ENCODE data around the gene ITLN1. TPM values are rescaled to one million over a fixed set of nuclear protein-coding genes. Genes with fewer than 3 reads are reported as not detected.
"Not testable (repeated sequence)": the region's sequence is repeated elsewhere in the genome, so short reads cannot be mapped to it uniquely, and the experiment has no call there.

Gene ITLN1
- total RNA-seq: 0.48 TPM
- long read RNA-seq: 0 reads

GRCh38 chr1:160885042-160885441 is at the start of gene ITLN1:
ITLN1 (minus strand) TSS chr1:160885180; CDS start chr1:160884877, 303 bp downstream.
- DNase-seq (ENCODE audit: low spot score): no peak

GRCh38 chr1:160933305-160933704 is 48.3 kb upstream of the ITLN1 start:
- peak; percentile 81 for DNase-seq (ENCODE audit: low spot score)

GRCh38 chr1:160925652-160926244 is 40.8 kb upstream of the ITLN1 start:
- no peak for DNase-seq (ENCODE audit: low spot score)

GRCh38 chr1:160924791-160925651 is 40.0 kb upstream of the ITLN1 start:
- no peak for DNase-seq (ENCODE audit: low spot score)

GRCh38 chr1:160916666-160917065 is 31.7 kb upstream of the ITLN1 start:
- no peak for DNase-seq (ENCODE audit: low spot score)

GRCh38 chr1:160913229-160913628 is 28.2 kb upstream of the ITLN1 start:
- not testable (repeated sequence) for DNase-seq (ENCODE audit: low spot score)

GRCh38 chr1:160911925-160912324 is 26.9 kb upstream of the ITLN1 start:
- no peak for DNase-seq (ENCODE audit: low spot score)

GRCh38 chr1:160911441-160911840 is 26.5 kb upstream of the ITLN1 start:
- no peak for DNase-seq (ENCODE audit: low spot score)

GRCh38 chr1:160910170-160910750 is 25.3 kb upstream of the ITLN1 start:
- no peak for DNase-seq (ENCODE audit: low spot score)

- no peak for DNase-seq (ENCODE audit: low spot score)
Measured at GRCh38 chr1:160907976-160908375, 23.0 kb upstream of the ITLN1 start.

- DNase-seq (ENCODE audit: low spot score): no peak
Measured at GRCh38 chr1:160905617-160905989, 20.6 kb upstream of the ITLN1 start.

- DNase-seq (ENCODE audit: low spot score): no peak
Measured at GRCh38 chr1:160904783-160905616, 20.0 kb upstream of the ITLN1 start.

GRCh38 chr1:160902251-160902650 is 17.3 kb upstream of the ITLN1 start:
- DNase-seq (ENCODE audit: low spot score): not testable (repeated sequence)

GRCh38 chr1:160901768-160902167 is 16.8 kb upstream of the ITLN1 start:
- DNase-seq (ENCODE audit: low spot score): no peak

- DNase-seq (ENCODE audit: low spot score): not testable (repeated sequence)
Measured at GRCh38 chr1:160900683-160901082, 15.7 kb upstream of the ITLN1 start.

GRCh38 chr1:160894368-160895135 is 9.6 kb upstream of the ITLN1 start:
- not testable (repeated sequence) for DNase-seq (ENCODE audit: low spot score)

GRCh38 chr1:160891474-160891873 is 6.5 kb upstream of the ITLN1 start:
- no peak for DNase-seq (ENCODE audit: low spot score)

- no peak for DNase-seq (ENCODE audit: low spot score)
Measured at GRCh38 chr1:160888926-160889325, 3.9 kb upstream of the ITLN1 start.

- no peak for DNase-seq (ENCODE audit: low spot score)
Measured at GRCh38 chr1:160887071-160887470, 2.1 kb upstream of the ITLN1 start.

GRCh38 chr1:160884579-160884978 is 401 bp downstream of the ITLN1 start:
- no peak for DNase-seq (ENCODE audit: low spot score)

All from mesenteric fat pad (tissue), 1 donor.